Measurements from ENCODE around the gene MTHFD1L.
A peak's percentile ranks its signal among the peaks of the same experiment; 100 is the strongest.

MTHFD1L gene

GRCh38 chr6:150890346-150890745 is 24.8 kb downstream of the MTHFD1L start:
- no peak for TF ChIP-seq CTCF (IDR thresholded peaks at IDR 0.05; ENCODE audit: low read depth, low read length)
- no peak overlapping the region for H3K4me3 ChIP-seq (ENCODE audit: low read depth, low read length)
- DNase-seq (ENCODE audit: low read depth, low spot score): no peak
- in situ Hi-C loops (cut with HindIII; ENCODE audit: low sequenced_read_pairs): no loop called here

GRCh38 chr6:150891888-150892485 is 26.5 kb downstream of the MTHFD1L start:
- TF ChIP-seq CTCF (IDR thresholded peaks at IDR 0.05; ENCODE audit: low read depth, low read length): peak; percentile 81
- DNase-seq (ENCODE audit: low read depth, low spot score): peak; percentile 87
- no peak overlapping the region for H3K4me3 ChIP-seq (ENCODE audit: low read depth, low read length)
- in situ Hi-C loops (cut with HindIII; ENCODE audit: low sequenced_read_pairs): no loop called here

GRCh38 chr6:150894191-150894744 is 28.8 kb downstream of the MTHFD1L start:
- in situ Hi-C loops (cut with HindIII; ENCODE audit: low sequenced_read_pairs): no loop called here
- no peak for DNase-seq (ENCODE audit: low read depth, low spot score)

GRCh38 chr6:150894935-150895552 is 29.5 kb downstream of the MTHFD1L start:
- in situ Hi-C loops (cut with HindIII; ENCODE audit: low sequenced_read_pairs): no loop called here
- peak; percentile 32 for TF ChIP-seq CTCF (IDR thresholded peaks at IDR 0.05; ENCODE audit: low read depth, low read length)
- DNase-seq (ENCODE audit: low read depth, low spot score): peak; percentile 82

More at GRCh38 chr6:150894191-150894744, 28.8 kb downstream of the MTHFD1L start:
- TF ChIP-seq CTCF (IDR thresholded peaks at IDR 0.05; ENCODE audit: low read depth, low read length): no peak
- H3K4me3 ChIP-seq (ENCODE audit: low read depth, low read length): no peak overlapping the region

GRCh38 chr6:150895928-150896632 is 30.6 kb downstream of the MTHFD1L start:
- no peak for TF ChIP-seq CTCF (IDR thresholded peaks at IDR 0.05; ENCODE audit: low read depth, low read length)
- in situ Hi-C loops (cut with HindIII; ENCODE audit: low sequenced_read_pairs): no loop called here
- no peak for DNase-seq (ENCODE audit: low read depth, low spot score)
- no peak overlapping the region for H3K4me3 ChIP-seq (ENCODE audit: low read depth, low read length)

More at GRCh38 chr6:150894935-150895552, 29.5 kb downstream of the MTHFD1L start:
- no peak overlapping the region for H3K4me3 ChIP-seq (ENCODE audit: low read depth, low read length)

- TF ChIP-seq CTCF (IDR thresholded peaks at IDR 0.05; ENCODE audit: low read depth, low read length): no peak
- H3K4me3 ChIP-seq (ENCODE audit: low read depth, low read length): no peak overlapping the region
- in situ Hi-C loops (cut with HindIII; ENCODE audit: low sequenced_read_pairs): no loop called here
- DNase-seq (ENCODE audit: low read depth, low spot score): no peak
These were observed 32.0 kb downstream of the MTHFD1L start for GRCh38 chr6:150897400-150897943.

Data from astrocyte of the spinal cord (primary cell).